ENCODE measurements around the gene FCHSD1. TPM values are rescaled to one million over a fixed set of nuclear protein-coding genes. Genes with fewer than 3 reads are reported as not detected.
A peak's percentile ranks its signal among the peaks of the same experiment; 100 is the strongest.

FCHSD1 gene
- total RNA-seq, 4 donors from 2014 or later = 10.7 to 53.4 (median 34.5) TPM

DNA sequence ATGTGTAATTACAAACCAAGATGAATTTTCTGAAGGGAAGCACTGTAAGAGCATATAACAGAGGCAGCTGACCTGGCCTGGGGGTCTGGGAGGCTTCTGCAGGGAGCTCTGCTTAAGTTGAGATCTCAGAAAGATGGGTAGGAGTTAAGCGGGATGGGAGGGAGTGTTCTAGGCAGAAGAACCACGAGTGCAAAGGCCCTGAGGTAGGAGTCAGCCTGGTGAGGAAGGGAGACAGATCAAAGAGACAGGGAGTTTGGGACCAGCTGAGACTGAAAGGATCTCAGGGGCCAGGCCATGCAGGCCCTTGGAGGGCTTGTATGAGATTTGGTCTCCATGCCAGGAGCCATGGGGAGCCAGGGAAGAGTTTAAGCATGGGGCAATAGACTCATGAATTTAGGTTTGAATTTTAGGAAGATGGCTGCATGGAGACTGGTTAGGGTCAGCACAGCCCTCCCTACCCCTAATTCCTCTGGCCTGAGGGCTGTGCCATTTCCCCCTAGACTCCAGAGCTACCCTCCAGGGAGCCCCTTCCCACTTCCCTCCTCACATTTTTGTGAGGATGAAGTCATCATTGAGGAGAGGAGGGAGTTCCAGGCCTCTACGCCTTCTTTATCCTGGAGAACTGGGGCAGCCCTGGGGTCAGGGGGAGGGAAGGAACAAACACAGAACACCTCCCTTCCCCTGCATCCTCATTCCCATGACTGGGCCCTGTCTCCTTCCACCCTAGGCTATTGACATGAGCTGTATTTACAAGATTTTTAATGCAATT, 35.6 kb upstream of the FCHSD1 start:
- no peaks in the 10 kb centered on the region for H3K27me3 ChIP-seq
- WGBS, 2 donors = 59 to 70% methylated on average over 3 of the region's 3 CpGs
- no peak for DNase-seq (ENCODE audit: low spot score in 2 of 2)
- H3K27ac ChIP-seq = no peak overlapping the region
- no peak overlapping the region for H3K4me3 ChIP-seq
- no peaks in the 10 kb centered on the region for H3K36me3 ChIP-seq
- no peaks in the 10 kb centered on the region for H3K9me3 ChIP-seq
- H3K4me1 ChIP-seq = peaks cover 0 to 19% (median 7%) of the 10 kb centered on the region in 4 donors
- TF ChIP-seq, protein P1, sequence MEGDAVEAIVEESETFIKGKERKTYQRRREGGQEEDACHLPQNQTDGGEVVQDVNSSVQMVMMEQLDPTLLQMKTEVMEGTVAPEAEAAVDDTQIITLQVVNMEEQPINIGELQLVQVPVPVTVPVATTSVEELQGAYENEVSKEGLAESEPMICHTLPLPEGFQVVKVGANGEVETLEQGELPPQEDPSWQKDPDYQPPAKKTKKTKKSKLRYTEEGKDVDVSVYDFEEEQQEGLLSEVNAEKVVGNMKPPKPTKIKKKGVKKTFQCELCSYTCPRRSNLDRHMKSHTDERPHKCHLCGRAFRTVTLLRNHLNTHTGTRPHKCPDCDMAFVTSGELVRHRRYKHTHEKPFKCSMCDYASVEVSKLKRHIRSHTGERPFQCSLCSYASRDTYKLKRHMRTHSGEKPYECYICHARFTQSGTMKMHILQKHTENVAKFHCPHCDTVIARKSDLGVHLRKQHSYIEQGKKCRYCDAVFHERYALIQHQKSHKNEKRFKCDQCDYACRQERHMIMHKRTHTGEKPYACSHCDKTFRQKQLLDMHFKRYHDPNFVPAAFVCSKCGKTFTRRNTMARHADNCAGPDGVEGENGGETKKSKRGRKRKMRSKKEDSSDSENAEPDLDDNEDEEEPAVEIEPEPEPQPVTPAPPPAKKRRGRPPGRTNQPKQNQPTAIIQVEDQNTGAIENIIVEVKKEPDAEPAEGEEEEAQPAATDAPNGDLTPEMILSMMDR (IDR thresholded peaks at IDR 0.05) = no peak
- TF ChIP-seq POLR2A (IDR thresholded peaks at IDR 0.05) = no peak
- no peak for TF ChIP-seq EP300 (IDR thresholded peaks at IDR 0.05)

DNA sequence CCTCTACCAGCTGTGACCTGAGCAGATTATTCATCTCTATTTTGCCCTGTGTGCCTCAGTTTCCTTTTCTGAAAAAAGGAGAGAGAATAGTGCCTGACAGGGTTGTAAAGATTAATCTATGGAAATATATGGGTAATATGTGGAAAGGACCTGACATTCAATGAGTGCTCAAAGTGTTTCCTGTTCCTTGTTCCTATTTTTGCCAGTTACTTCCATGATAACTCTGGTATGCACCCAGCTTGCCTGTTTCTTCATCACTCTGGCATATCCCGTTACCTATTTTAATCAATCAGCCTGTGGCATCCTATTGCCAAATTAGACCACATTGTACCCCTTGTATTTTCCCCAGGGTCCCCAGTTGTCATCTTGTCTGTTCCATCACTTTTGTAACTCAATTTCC, 34.4 kb upstream of the FCHSD1 start:
- Histone ChIP-seq H3K27ac (no peak overlapping the region), H3K9me3 (no peaks in the 10 kb centered on the region), H3K4me3 (no peak overlapping the region), H3K4me1 (peaks cover 0 to 30% (median 13%) of the 10 kb centered on the region in 4 donors), H3K27me3 (no peaks in the 10 kb centered on the region), H3K36me3 (no peaks in the 10 kb centered on the region)
- TF ChIP-seq EP300 (IDR thresholded peaks at IDR 0.05) (no peak), POLR2A (IDR thresholded peaks at IDR 0.05) (no peak)
- TF ChIP-seq, protein P1 (IDR thresholded peaks at IDR 0.05) = no peak
- no peak for DNase-seq (ENCODE audit: low spot score in 2 of 2)
- 78 to 82% methylated on average over 1 of the region's 1 CpG for WGBS, 2 donors

DNA sequence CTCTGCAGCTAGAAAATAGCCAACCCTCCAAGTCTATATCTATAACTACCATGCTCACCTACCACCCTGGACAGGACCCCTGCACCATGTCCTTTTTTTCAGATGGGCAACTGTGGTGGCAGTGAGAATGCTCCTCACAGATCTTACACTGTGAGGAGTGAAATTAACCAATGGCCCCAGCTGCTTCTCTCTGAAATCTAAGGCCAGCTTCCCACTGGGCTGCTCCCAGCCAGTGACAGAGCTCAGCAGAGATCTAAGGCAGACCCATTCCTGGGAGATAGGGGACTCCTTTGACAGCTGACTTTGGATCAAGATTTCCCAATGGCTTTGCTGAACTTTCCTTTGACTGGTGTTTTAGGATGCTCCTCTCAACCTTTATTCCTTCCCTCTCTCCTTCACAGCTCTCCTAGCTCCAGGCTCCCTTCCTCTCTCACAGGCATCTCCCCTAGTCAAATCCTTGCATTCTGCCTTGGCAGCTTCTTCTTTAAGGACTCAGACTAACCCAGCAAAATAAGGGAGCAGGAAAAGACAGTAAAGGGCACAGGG, 32.5 kb upstream of the FCHSD1 start:
- Histone ChIP-seq H3K27ac (peak overlapping the region in 1 of 4 donors; percentile 89), H3K4me3 (no peak overlapping the region), H3K4me1 (peaks cover 0 to 40% (median 13%) of the 10 kb centered on the region in 4 donors), H3K36me3 (no peaks in the 10 kb centered on the region), H3K9me3 (no peaks in the 10 kb centered on the region), H3K27me3 (no peaks in the 10 kb centered on the region)
- no peak for DNase-seq (ENCODE audit: low spot score in 2 of 2)
- no peak for TF ChIP-seq EP300 (IDR thresholded peaks at IDR 0.05)
- TF ChIP-seq POLR2A (IDR thresholded peaks at IDR 0.05) = no peak
- TF ChIP-seq, protein P1 (IDR thresholded peaks at IDR 0.05) = no peak

DNA sequence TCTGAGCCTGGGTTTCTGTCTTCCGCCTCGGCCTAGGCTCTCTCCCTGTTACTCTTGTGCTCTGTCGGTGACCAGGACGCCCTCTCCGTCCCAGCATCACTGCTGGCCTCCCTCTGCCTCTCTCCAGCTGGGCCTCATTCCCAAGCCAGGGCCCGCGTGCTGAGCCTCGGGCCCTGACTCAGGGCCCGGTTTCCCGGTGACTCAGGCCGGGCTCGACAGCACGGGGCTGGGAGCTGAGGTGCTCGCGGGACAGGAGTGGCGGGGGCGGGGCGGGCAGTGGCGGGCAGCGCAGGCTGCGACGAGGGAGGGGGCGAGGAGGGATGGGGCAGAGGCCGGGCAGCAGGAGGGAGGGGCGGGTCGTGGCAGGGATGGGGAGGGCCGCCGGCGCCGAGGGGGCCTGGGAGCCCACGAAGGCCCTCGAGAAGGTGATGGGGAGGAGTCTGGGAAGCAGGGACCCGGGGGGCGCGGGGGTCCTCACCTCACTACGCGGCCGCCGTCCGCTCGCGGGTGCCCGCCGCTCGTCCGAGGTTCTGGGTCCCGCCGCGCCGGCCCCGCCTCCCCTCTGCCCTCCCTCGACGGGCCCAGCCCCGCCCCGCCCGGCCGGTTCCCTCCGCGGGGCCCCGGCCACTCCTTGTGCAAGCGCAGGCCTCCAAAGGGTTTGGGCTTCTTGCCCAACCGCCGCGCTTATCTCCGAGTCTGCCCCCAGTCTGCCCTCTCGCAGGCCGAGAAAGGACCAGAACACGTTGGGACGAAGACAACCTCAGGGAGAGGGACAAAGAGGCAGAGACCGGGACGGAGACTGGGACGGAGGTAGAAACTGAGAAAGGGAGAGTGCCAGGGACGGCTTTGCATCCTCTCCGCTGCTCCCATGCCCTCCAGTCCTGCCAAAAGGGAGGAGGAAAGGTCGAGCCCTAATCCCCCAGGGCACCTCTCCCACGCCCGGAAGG, 30.8 kb upstream of the FCHSD1 start, which contains the start of gene ARAP3:
TSS of gene ARAP3 (minus strand) at position 536 of the 947 bp plus-strand sequence. CDS start 1,744 bp downstream, outside the sequence.
- TF ChIP-seq, protein P1 (IDR thresholded peaks at IDR 0.05) = no peak
- no peak for TF ChIP-seq EP300 (IDR thresholded peaks at IDR 0.05)
- peak in 1 of 2 donors; percentile 33 for TF ChIP-seq POLR2A (IDR thresholded peaks at IDR 0.05)
- DNase-seq (ENCODE audit: low spot score in 2 of 2) = peak; percentile 56
- peaks cover 0 to 40% (median 13%) of the 10 kb centered on the region in 4 donors for H3K4me1 ChIP-seq
- WGBS, 2 donors = 3 to 5% methylated on average over 39 to 70 of the region's 77 CpGs
- H3K36me3 ChIP-seq = peaks cover 0 to 5% (median 0%) of the 10 kb centered on the region in 3 donors
- H3K9me3 ChIP-seq = no peaks in the 10 kb centered on the region
- H3K4me3 ChIP-seq = peak within 1 kb of the TSS; percentile 36 to 66 (median 53)
- H3K27ac ChIP-seq = peak within 1 kb of the TSS; percentile 25 to 89 (median 81)
- no peaks in the 10 kb centered on the region for H3K27me3 ChIP-seq
